HG03378 (cell line): ENCODE data around the gene AKAP9.
"Not testable (repeated sequence)": the region's sequence is repeated elsewhere in the genome, so short reads cannot be mapped to it uniquely, and the experiment has no call there.

Source experiments
- ATAC-seq: cut with Tn5 transposase; IDR thresholded peaks from one replicate; pipeline ENCODE4 v1.9.1; 2021; ENCODE audit warnings: mild to moderate bottlenecking, moderate library complexity; ENCODE audit not compliant: unreplicated experiment

The AKAP9 gene

DNA sequence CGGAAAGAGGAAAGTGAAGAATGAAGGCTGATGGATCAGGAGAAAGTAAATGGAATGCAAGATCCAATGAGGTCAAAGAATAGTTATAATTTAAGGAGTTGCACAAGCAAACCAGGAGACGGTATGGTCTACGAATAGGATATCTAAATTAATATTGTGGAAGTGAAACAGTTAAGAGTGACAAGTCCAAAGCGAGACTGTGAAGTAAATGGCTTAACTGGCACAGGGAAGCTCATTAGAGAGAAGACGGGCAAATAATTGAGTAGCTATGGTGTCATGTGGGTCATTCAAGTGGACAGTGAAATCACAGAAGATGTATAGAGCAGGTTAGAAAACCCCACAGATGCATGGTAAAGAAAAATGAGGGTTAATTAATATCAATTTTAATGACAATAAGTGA is 190.4 kb downstream of the AKAP9 start:
- no peak for ATAC-seq

DNA sequence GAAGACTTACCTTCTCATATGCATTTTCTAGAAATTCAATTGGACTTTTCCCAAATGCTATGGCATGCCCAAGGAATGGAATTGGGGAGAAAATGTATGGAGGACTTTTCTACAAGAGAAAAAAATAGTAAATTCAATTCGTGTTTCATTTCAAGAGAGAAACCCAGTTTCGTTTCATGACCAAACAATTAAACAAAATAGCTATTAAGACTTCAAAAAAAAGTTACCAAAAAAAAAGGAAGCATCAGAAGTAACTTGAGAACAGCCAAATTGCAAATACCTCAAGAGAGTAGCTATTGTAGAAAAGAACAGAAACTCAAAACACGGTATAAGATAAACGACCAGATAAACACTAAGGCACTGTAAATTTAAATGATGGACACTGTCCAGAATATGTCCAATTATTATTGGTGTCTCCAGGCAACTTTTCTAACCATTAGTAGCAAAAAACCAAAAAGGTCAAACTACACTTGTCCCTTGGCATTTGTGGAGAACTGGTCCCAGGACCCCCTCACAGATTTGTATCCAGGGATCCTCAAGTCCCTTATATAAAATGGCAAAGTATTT is 191.2 kb downstream of the AKAP9 start:
- ATAC-seq, result no peak

GRCh38 chr7:92133133-92133736 is 192.6 kb downstream of the AKAP9 start:
- peak; percentile 27 for ATAC-seq

GRCh38 chr7:92133737-92134270 is 193.1 kb downstream of the AKAP9 start:
- ATAC-seq, result peak; percentile 20

GRCh38 chr7:92134271-92135051 is 193.8 kb downstream of the AKAP9 start, which contains the start of gene CYP51A1:
TSS of gene CYP51A1 (minus strand) at chr7:92134477. CDS start at chr7:92134364, 113 bp downstream.
- peak; percentile 82 for ATAC-seq

- ATAC-seq, result peak; percentile 4
Measured at GRCh38 chr7:92135052-92135889, 194.6 kb downstream of the AKAP9 start.

GRCh38 chr7:92137557-92137956 is 196.9 kb downstream of the AKAP9 start:
- ATAC-seq, result no peak

DNA sequence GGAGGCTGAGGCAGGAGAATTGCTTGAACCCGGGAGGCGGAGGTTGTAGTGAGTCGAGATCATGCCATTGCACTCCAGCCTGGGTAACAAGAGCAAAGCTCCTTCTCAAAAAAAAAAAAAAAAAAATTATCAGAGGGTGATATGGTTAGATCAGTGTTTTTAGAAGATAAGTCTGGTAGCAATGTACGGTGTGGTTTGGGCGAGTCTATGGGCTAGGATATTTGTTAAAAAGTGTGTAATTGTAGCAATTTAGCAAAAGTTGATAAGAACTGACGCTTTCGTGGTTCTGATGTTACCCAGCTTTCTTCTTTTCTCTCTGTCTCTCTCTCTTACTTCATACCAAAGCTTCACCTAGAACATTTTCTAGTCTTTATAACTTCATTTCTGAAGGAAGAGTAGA is 200.5 kb downstream of the AKAP9 start:
- no peak for ATAC-seq

DNA sequence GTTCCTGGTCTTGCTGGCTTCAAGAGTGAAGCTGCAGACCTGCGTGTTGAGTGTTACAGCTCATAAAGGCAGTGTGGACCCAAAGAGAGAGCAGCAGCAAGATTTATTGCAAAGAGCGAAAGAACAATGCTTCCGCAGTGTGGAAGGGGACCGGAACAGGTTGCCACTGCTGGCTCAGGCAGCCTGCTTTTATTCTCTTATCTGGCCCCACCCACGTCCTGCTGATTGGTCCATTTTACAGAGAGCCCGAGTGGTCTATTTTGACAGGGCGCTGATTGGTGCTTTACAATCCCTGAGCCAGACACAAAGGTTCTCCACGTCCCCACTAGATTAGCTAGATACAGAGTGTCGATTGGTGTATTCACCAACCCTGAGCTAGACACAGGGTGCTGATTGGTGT is 202.1 kb downstream of the AKAP9 start:
- not testable (repeated sequence) for ATAC-seq

- ATAC-seq, result not testable (repeated sequence)
Measured at GRCh38 chr7:92143192-92143880, 202.7 kb downstream of the AKAP9 start.

- no peak for ATAC-seq
Measured at GRCh38 chr7:92149736-92150239, 209.1 kb downstream of the AKAP9 start.

- ATAC-seq, result no peak
Measured at GRCh38 chr7:92150450-92151017, 209.9 kb downstream of the AKAP9 start.

DNA sequence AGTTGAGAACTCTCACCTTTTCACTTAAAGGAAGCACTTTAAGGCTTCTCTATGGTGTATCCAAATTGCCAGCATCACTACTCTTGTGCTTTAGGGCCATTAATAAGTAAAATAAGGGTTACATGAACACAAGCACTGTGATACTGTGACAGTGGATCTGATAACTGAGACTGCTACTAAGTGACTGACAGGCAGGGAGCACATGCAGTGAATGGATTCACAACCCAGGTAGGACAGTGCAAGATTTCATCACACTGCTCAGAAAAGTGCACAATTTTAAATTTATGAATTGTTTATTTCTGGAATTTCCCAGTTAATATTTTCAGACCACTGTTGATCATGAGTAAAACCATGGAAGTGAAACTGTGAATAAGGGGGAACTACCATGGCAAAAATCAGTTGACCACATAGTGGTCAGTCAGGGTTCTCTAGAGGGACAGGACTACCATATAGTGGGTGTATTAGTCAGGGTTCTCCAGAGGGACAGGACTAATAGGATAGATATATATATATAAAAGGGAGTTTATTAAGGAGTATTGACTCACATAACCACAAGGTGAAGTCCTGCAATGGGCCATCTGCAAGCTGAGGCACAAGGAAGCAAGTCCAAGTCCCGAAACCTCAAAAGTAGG is 214.6 kb downstream of the AKAP9 start:
- no peak for ATAC-seq

GRCh38 chr7:92156990-92157389 is 216.3 kb downstream of the AKAP9 start:
- no peak for ATAC-seq

- ATAC-seq, result peak; percentile 94
Measured at GRCh38 chr7:92158660-92159575, 218.3 kb downstream of the AKAP9 start.
